Measurements from ENCODE around the gene DOCK3. TPM values are rescaled to one million over a fixed set of nuclear protein-coding genes. Genes with fewer than 3 reads are reported as not detected.

Gene DOCK3
- total and polyA plus RNA-seq, 2 of the 4 experiments (the other 2 are of a cell fraction) = under 0.01 to 0.12 TPM

DNA sequence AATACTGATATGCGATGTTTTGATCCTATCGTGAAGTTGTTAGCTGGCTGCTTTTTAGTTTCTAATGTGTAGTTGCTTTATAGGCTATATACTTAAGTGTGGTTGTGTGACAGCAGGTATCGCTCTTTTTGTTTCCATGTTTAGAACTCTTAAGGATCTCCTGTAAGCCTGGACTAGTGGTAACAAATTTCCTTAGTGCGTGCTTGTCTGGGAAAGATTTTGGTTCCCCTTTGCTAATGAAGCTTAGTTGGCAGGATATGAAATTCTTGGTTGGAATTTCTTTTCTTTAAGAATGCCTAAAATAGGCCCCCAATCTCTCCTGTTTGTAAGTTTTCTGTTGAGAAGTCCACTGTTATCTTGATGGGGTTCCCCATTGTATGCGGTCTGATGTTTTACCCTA, 173.6 kb downstream of the DOCK3 start:
- intact Hi-C loops (cut with micrococcal nuclease) (no loop called here), dilution Hi-C loops (cut with HindIII; ENCODE audit: low sequenced_read_pairs, unreplicated experiment) (no loop called here), in situ Hi-C loops (cut with MboI; ENCODE audit: low sequenced_read_pairs) (no loop called here)
- no peak for DNase-seq
- no peak overlapping the region for H3K4ac ChIP-seq (ENCODE audit: low read depth, low read length)
- no peaks in the 10 kb centered on the region for H3K9me1 ChIP-seq (ENCODE audit: insufficient read depth, low read length)
- H3K27me3 ChIP-seq (ENCODE audit: control insufficient read depth, insufficient read depth, low read length) = no peaks in the 10 kb centered on the region
- H3K14ac ChIP-seq (replicated peaks; ENCODE audit: low read depth, low read length) = no peak overlapping the region
- H2AFZ ChIP-seq (replicated peaks; ENCODE audit: low read length, poor library complexity) = no peak overlapping the region
- no CpG with 5 or more reads among the region's 5 CpGs for WGBS, 2 experiments (ENCODE audit: extremely low coverage in 2 of 2, insufficient read length in 1 of 2)
- no peak overlapping the region for H3K9ac ChIP-seq (ENCODE audit: low read depth, low read length)
- no peak overlapping the region for H3K18ac ChIP-seq (ENCODE audit: low read depth, low read length)
- no peak overlapping the region for H2BK15ac ChIP-seq (ENCODE audit: low read depth, low read length)
- no peak overlapping the region for H2AK5ac ChIP-seq (ENCODE audit: low read depth, low read length)
- H3K4me2 ChIP-seq (ENCODE audit: low read depth, low read length) = no peak overlapping the region
- no peaks in the 10 kb centered on the region for H3K36me3 ChIP-seq (ENCODE audit: control insufficient read depth, insufficient read depth, low read length)
- no peak overlapping the region for H4K91ac ChIP-seq (ENCODE audit: insufficient read depth, low read depth, low read length)
- H3K79me1 ChIP-seq (ENCODE audit: low read depth in 1 of 2, low read length in 2 of 2) = no peaks in the 10 kb centered on the region
- no peak for ATAC-seq (ENCODE audit: low read depth)
- H3K9me3 ChIP-seq (ENCODE audit: control insufficient read depth, insufficient read depth, low read length) = peaks cover 7% of the 10 kb centered on the region; the same call in 1 of the 2 replicates
- H2BK5ac ChIP-seq (ENCODE audit: low read depth, low read length, poor library complexity, severe bottlenecking) = no peak overlapping the region
- H3K4me3 ChIP-seq (ENCODE audit: insufficient read depth, low read depth, low read length) = no peak overlapping the region
- H4K8ac ChIP-seq (ENCODE audit: low read depth in 2 of 2, low read length in 2 of 2) = no peak overlapping the region
- H3K27ac ChIP-seq (ENCODE audit: insufficient read depth, low read length) = no peak overlapping the region
- H2BK20ac ChIP-seq (ENCODE audit: low read depth, low read length) = no peak overlapping the region
- TF ChIP-seq FOS (IDR thresholded peaks at IDR 0.05; ENCODE audit: low read depth, low read length) (no peak), CEBPB (IDR thresholded peaks at IDR 0.05; ENCODE audit: low read depth, low read length) (no peak), MAZ (IDR thresholded peaks at IDR 0.05; ENCODE audit: borderline replicate concordance, low read depth, low read length) (no peak), RCOR1 (IDR thresholded peaks at IDR 0.05; ENCODE audit: insufficient replicate concordance, low read length) (no peak), SMC3 (IDR thresholded peaks at IDR 0.05; ENCODE audit: low read depth, low read length) (no peak), MXI1 (IDR thresholded peaks at IDR 0.05; ENCODE audit: borderline replicate concordance, low read depth, low read length) (no peak), RFX5 (IDR thresholded peaks at IDR 0.05; ENCODE audit: low read depth, low read length) (no peak), POLR2A (IDR thresholded peaks at IDR 0.05; ENCODE audit: low read depth, low read length) (no peak), BHLHE40 (IDR thresholded peaks at IDR 0.05; ENCODE audit: low read depth, low read length) (no peak), NFE2L2 (IDR thresholded peaks at IDR 0.05; ENCODE audit: low read depth, low read length) (no peak), CHD1 (IDR thresholded peaks at IDR 0.05; ENCODE audit: low read depth, low read length) (no peak)
- TF ChIP-seq, protein P1, sequence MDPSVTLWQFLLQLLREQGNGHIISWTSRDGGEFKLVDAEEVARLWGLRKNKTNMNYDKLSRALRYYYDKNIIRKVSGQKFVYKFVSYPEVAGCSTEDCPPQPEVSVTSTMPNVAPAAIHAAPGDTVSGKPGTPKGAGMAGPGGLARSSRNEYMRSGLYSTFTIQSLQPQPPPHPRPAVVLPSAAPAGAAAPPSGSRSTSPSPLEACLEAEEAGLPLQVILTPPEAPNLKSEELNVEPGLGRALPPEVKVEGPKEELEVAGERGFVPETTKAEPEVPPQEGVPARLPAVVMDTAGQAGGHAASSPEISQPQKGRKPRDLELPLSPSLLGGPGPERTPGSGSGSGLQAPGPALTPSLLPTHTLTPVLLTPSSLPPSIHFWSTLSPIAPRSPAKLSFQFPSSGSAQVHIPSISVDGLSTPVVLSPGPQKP (IDR thresholded peaks at IDR 0.05; ENCODE audit: borderline replicate concordance, low read depth, low read length) = no peak
- TF ChIP-seq, protein P2, sequence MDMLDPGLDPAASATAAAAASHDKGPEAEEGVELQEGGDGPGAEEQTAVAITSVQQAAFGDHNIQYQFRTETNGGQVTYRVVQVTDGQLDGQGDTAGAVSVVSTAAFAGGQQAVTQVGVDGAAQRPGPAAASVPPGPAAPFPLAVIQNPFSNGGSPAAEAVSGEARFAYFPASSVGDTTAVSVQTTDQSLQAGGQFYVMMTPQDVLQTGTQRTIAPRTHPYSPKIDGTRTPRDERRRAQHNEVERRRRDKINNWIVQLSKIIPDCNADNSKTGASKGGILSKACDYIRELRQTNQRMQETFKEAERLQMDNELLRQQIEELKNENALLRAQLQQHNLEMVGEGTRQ (IDR thresholded peaks at IDR 0.05; ENCODE audit: low read depth, low read length) = no peak
- no peaks in the 10 kb centered on the region for H3K4me1 ChIP-seq (ENCODE audit: control insufficient read depth, insufficient read depth, low read length)
- H4K5ac ChIP-seq (ENCODE audit: low read depth, low read length) = no peak overlapping the region
- no peak overlapping the region for H3K23ac ChIP-seq (ENCODE audit: low read depth, low read length)
- CTCF ChIA-PET = no interaction called here
- H2AK9ac ChIP-seq (replicated peaks; ENCODE audit: low read depth, low read length, poor library complexity) = no peak overlapping the region
- H4K20me1 ChIP-seq (ENCODE audit: insufficient read depth, low read length) = no peaks in the 10 kb centered on the region
- POLR2A ChIA-PET (ENCODE audit: unreplicated experiment) = no interaction called here
- H2BK120ac ChIP-seq (ENCODE audit: low read depth, low read length) = no peak overlapping the region
- no TSS peak for BruUV-seq (replicated peaks)
- H3K56ac ChIP-seq (ENCODE audit: extremely low read depth, insufficient read depth, low read length) = no peak overlapping the region

Data from IMR-90 (cell line).